ENCODE measurements around the gene FAM20C.
A peak's percentile ranks its signal among the peaks of the same experiment; 100 is the strongest.

FAM20C gene

GRCh38 chr7:297611-298374 lies 105.4 kb downstream of the FAM20C start:
- H3K4me3 Mint-ChIP-seq = no peak overlapping the region
- peaks cover 45% of the 10 kb centered on the region for H3K4me1 Mint-ChIP-seq
- H3K36me3 Mint-ChIP-seq (ENCODE audit: low read depth) = no peaks in the 10 kb centered on the region
- no peaks in the 10 kb centered on the region for H3K9me3 Mint-ChIP-seq
- peaks cover 38% of the 10 kb centered on the region for H3K27me3 Mint-ChIP-seq (ENCODE audit: low read depth, poor library complexity)
- no peak for DNase-seq
- H3K27ac Mint-ChIP-seq = no peak overlapping the region
- TF ChIP-seq CTCF (IDR thresholded peaks at IDR 0.05) = no peak

GRCh38 chr7:298375-298702 lies 106.0 kb downstream of the FAM20C start:
- Mint-ChIP-seq H3K4me1 (peaks cover 46% of the 10 kb centered on the region), H3K27ac (no peak overlapping the region), H3K9me3 (no peaks in the 10 kb centered on the region), H3K4me3 (no peak overlapping the region), H3K27me3 (ENCODE audit: low read depth, poor library complexity) (peaks cover 32% of the 10 kb centered on the region), H3K36me3 (ENCODE audit: low read depth) (no peaks in the 10 kb centered on the region)
- no peak for DNase-seq
- no peak for TF ChIP-seq CTCF (IDR thresholded peaks at IDR 0.05)

GRCh38 chr7:298743-299142 lies 106.4 kb downstream of the FAM20C start:
- Mint-ChIP-seq H3K9me3 (no peaks in the 10 kb centered on the region), H3K27me3 (ENCODE audit: low read depth, poor library complexity) (peaks cover 28% of the 10 kb centered on the region), H3K4me1 (peaks cover 48% of the 10 kb centered on the region), H3K4me3 (no peak overlapping the region), H3K36me3 (ENCODE audit: low read depth) (no peaks in the 10 kb centered on the region), H3K27ac (peak overlapping the region; percentile 42)
- DNase-seq = no peak
- TF ChIP-seq CTCF (IDR thresholded peaks at IDR 0.05) = no peak

GRCh38 chr7:299169-299568 lies 106.8 kb downstream of the FAM20C start:
- TF ChIP-seq CTCF (IDR thresholded peaks at IDR 0.05) = no peak
- Mint-ChIP-seq H3K36me3 (ENCODE audit: low read depth) (no peaks in the 10 kb centered on the region), H3K9me3 (no peaks in the 10 kb centered on the region), H3K4me1 (peaks cover 44% of the 10 kb centered on the region), H3K27ac (peak overlapping the region; percentile 45), H3K4me3 (no peak overlapping the region), H3K27me3 (ENCODE audit: low read depth, poor library complexity) (peaks cover 25% of the 10 kb centered on the region)
- no peak for DNase-seq

GRCh38 chr7:299628-300027 lies 107.3 kb downstream of the FAM20C start:
- H3K27ac Mint-ChIP-seq = peak overlapping the region; percentile 48
- H3K36me3 Mint-ChIP-seq (ENCODE audit: low read depth) = no peaks in the 10 kb centered on the region
- peaks cover 21% of the 10 kb centered on the region for H3K27me3 Mint-ChIP-seq (ENCODE audit: low read depth, poor library complexity)
- DNase-seq = no peak
- no peak overlapping the region for H3K4me3 Mint-ChIP-seq
- H3K9me3 Mint-ChIP-seq = peaks cover 4% of the 10 kb centered on the region
- peaks cover 44% of the 10 kb centered on the region for H3K4me1 Mint-ChIP-seq
- TF ChIP-seq CTCF (IDR thresholded peaks at IDR 0.05) = no peak

GRCh38 chr7:300048-300447 lies 107.7 kb downstream of the FAM20C start:
- DNase-seq = no peak
- H3K9me3 Mint-ChIP-seq = peaks cover 5% of the 10 kb centered on the region
- peaks cover 43% of the 10 kb centered on the region for H3K4me1 Mint-ChIP-seq
- H3K36me3 Mint-ChIP-seq (ENCODE audit: low read depth) = no peaks in the 10 kb centered on the region
- H3K27ac Mint-ChIP-seq = no peak overlapping the region
- peaks cover 20% of the 10 kb centered on the region for H3K27me3 Mint-ChIP-seq (ENCODE audit: low read depth, poor library complexity)
- no peak for TF ChIP-seq CTCF (IDR thresholded peaks at IDR 0.05)
- H3K4me3 Mint-ChIP-seq = no peak overlapping the region

Data from nephron progenitor cell (in vitro differentiated cells).